GM12864 (cell line): ENCODE measurements around the gene LHPP.
A peak's percentile ranks its signal among the peaks of the same experiment; 100 is the strongest.

ENCODE experiments used
- DNase-seq: peaks from one replicate; pipeline ENCODE4 v3.0.0-alpha.2; 2011; ENCODE audit warnings: low read depth
- H3K4me3 ChIP-seq: 2 replicates; pipeline ENCODE4 v1.5.1; 2011; ENCODE audit warnings: mild to moderate bottlenecking, low read depth, low read length, control low read depth
- CTCF ChIP-seq: IDR thresholded peaks from 2 replicates; pipeline ENCODE4 v1.5.1; 2011; ENCODE audit warnings: low read depth, mild to moderate bottlenecking, moderate library complexity, low read length, control low read depth, inconsistent platforms; ENCODE audit errors: missing control alignments

LHPP gene

GRCh38 chr10:124532106-124532641 is 70.6 kb downstream of the LHPP start:
- H3K4me3 ChIP-seq: no peak overlapping the region
- TF ChIP-seq CTCF: peak; percentile 65
- no peak for DNase-seq

DNA sequence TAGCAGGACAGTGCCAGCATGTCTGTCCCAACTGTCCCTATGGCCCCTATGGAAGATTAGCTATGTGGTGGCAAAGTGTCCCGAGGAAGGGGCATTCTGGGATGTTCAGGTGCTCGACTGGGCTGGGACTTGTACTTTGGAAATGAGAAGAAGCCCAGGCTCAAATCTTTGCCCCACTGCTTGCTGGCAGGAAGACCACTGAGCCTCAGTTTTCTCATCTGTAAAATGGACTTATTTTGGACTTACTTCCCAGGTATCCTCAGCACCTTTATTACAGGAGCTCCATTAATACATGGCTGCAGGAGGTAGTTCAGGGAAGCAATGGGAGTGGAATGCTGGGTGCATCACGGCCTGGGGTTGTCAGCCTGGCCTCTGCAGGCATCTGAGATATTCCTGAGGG is 71.2 kb downstream of the LHPP start:
- H3K4me3 ChIP-seq: no peak overlapping the region
- DNase-seq: no peak
- TF ChIP-seq CTCF: no peak

- no peak overlapping the region for H3K4me3 ChIP-seq
- no peak for DNase-seq
- TF ChIP-seq CTCF: no peak
Observed at GRCh38 chr10:124533266-124533665, 71.6 kb downstream of the LHPP start.

GRCh38 chr10:124534231-124534798 is 72.7 kb downstream of the LHPP start:
- H3K4me3 ChIP-seq: no peak overlapping the region
- no peak for DNase-seq
- peak; percentile 55 for TF ChIP-seq CTCF

GRCh38 chr10:124534826-124535601 is 73.4 kb downstream of the LHPP start:
- no peak overlapping the region for H3K4me3 ChIP-seq
- TF ChIP-seq CTCF: no peak
- no peak for DNase-seq

DNA sequence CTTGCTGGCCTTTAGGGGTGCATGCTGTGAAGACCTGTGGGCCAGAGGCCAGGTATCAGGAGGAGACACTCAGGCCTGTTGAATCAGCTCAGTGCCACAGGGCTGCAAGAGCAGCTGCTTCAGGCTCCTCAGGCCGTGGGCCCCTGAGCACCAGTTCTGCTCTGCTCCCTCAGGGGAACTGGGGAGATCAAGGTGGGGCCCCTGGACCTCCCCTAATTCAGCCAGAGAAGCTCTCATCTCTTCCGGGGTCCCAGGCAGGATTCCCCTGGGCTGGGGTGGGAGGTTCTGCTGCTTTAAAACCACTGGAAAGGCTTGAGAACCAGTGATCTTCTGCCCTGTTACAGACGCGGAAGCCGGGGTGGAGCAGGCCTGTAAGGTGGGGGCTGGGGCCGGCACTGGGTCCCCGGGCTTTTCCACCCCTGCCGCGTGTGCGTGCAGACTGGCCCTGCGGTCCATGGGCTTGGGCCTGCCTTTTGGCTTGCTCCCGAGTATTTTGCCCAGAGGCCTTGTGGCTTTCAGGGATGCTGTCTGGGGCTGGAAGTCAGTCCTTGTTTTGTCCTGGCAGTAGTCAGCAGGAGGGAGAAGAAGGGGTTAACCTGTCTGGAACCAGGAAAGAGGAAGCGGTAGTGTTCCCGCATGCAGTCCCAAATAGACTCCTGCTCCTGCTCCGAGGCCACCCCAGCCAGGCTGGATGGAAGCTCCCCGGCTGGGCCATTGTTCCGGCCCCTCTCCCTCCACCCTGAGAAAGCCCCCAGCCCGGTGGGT is 74.3 kb downstream of the LHPP start:
- no peak for DNase-seq
- peak; percentile 1 for TF ChIP-seq CTCF
- no peak overlapping the region for H3K4me3 ChIP-seq
